KMS-11 (cell line): ENCODE results near the gene MT1G.

Source experiments
- H2AFZ ChIP-seq: fragments of 200-600 bp; sonication (generic); 2 replicates; pipeline ENCODE4 v1.6.1; 2016; ENCODE audit warnings: antibody characterized with exemption, mixed run types, low read depth
- H3K27ac ChIP-seq: fragments of 200-600 bp; sonication (generic); 2 replicates; pipeline ENCODE4 v1.6.1; 2016; ENCODE audit warnings: mild to moderate bottlenecking, mixed run types
- H3K27me3 ChIP-seq: fragments of 200-600 bp; sonication (generic); 2 replicates; pipeline ENCODE4 v1.6.1; 2017; ENCODE audit warnings: mild to moderate bottlenecking, low read depth, mixed run types, moderate library complexity; ENCODE audit not compliant: insufficient read depth
- H3K36me3 ChIP-seq: fragments of 200-600 bp; sonication (generic); 2 replicates; pipeline ENCODE4 v1.6.1; 2017; ENCODE audit warnings: mild to moderate bottlenecking, mixed run types; ENCODE audit not compliant: insufficient read depth
- H3K4me1 ChIP-seq: fragments of 200-600 bp; sonication (generic); 2 replicates; pipeline ENCODE4 v1.6.1; 2016; ENCODE audit warnings: mild to moderate bottlenecking, low read depth, mixed run types; ENCODE audit not compliant: poor library complexity, severe bottlenecking
- H3K4me2 ChIP-seq: fragments of 200-600 bp; sonication (generic); 2 replicates; pipeline ENCODE4 v1.7.0; 2016; ENCODE audit warnings: mild to moderate bottlenecking, mixed run types
- H3K4me3 ChIP-seq: fragments of 200-600 bp; sonication (generic); IDR thresholded peaks from 2 replicates; pipeline ENCODE4 v1.6.1; 2017; ENCODE audit warnings: low read depth, low read length, mixed read lengths; ENCODE audit not compliant: insufficient read depth
- H3K79me2 ChIP-seq: fragments of 200-600 bp; sonication (generic); 2 replicates; pipeline ENCODE4 v1.6.1; 2016; ENCODE audit warnings: low read depth, mixed run types; ENCODE audit not compliant: insufficient read depth
- H3K9ac ChIP-seq: fragments of 200-600 bp; sonication (generic); 2 replicates; pipeline ENCODE4 v1.6.1; 2016; ENCODE audit warnings: mild to moderate bottlenecking, mixed run types
- H4K20me1 ChIP-seq: fragments of 200-600 bp; sonication (generic); 2 replicates; pipeline ENCODE4 v1.6.1; 2016; ENCODE audit warnings: mild to moderate bottlenecking, mixed run types; ENCODE audit not compliant: insufficient read depth
- CTCF ChIP-seq: fragments of 200-600 bp; sonication (generic); conservative IDR thresholded peaks from 2 replicates; pipeline ENCODE4 v1.6.1; 2017; ENCODE audit warnings: low read depth, mild to moderate bottlenecking, antibody characterized with exemption, low read length, moderate library complexity, mixed read lengths

MT1G gene

GRCh38 chr16:56711862-56712261 lies 44.0 kb upstream of the MT1G start:
- H3K4me1 ChIP-seq: no peaks in the 10 kb centered on the region
- no peak overlapping the region for H3K4me2 ChIP-seq
- no peak overlapping the region for H3K27ac ChIP-seq
- H3K27me3 ChIP-seq: no peaks in the 10 kb centered on the region
- no peaks in the 10 kb centered on the region for H4K20me1 ChIP-seq
- H2AFZ ChIP-seq: no peak overlapping the region
- no peaks in the 10 kb centered on the region for H3K79me2 ChIP-seq
- no peak overlapping the region for H3K9ac ChIP-seq
- no peaks in the 10 kb centered on the region for H3K36me3 ChIP-seq
- TF ChIP-seq CTCF: no peak
- no peak overlapping the region for H3K4me3 ChIP-seq

- Histone ChIP-seq H3K4me2 (no peak overlapping the region), H3K9ac (no peak overlapping the region)
These were observed 42.4 kb upstream of the MT1G start for GRCh38 chr16:56710181-56710737.

GRCh38 chr16:56709443-56710040 lies 41.7 kb upstream of the MT1G start:
- Histone ChIP-seq H3K9ac (no peak overlapping the region), H3K27me3 (no peaks in the 10 kb centered on the region), H3K79me2 (no peaks in the 10 kb centered on the region), H3K4me2 (no peak overlapping the region), H3K36me3 (no peaks in the 10 kb centered on the region), H3K4me3 (no peak overlapping the region), H4K20me1 (no peaks in the 10 kb centered on the region), H3K27ac (no peak overlapping the region), H2AFZ (no peak overlapping the region), H3K4me1 (no peaks in the 10 kb centered on the region)
- TF ChIP-seq CTCF: no peak

More at GRCh38 chr16:56710181-56710737, 42.4 kb upstream of the MT1G start:
- Histone ChIP-seq H3K4me3 (no peak overlapping the region), H3K4me1 (no peaks in the 10 kb centered on the region), H3K79me2 (no peaks in the 10 kb centered on the region), H4K20me1 (no peaks in the 10 kb centered on the region), H3K27me3 (no peaks in the 10 kb centered on the region), H3K36me3 (no peaks in the 10 kb centered on the region), H2AFZ (no peak overlapping the region), H3K27ac (no peak overlapping the region)
- TF ChIP-seq CTCF: no peak

- H3K9ac ChIP-seq: no peak overlapping the region
- no peaks in the 10 kb centered on the region for H3K79me2 ChIP-seq
- no peaks in the 10 kb centered on the region for H3K27me3 ChIP-seq
- no peak overlapping the region for H3K27ac ChIP-seq
- TF ChIP-seq CTCF: no peak
- H2AFZ ChIP-seq: no peak overlapping the region
- no peak overlapping the region for H3K4me2 ChIP-seq
- no peaks in the 10 kb centered on the region for H3K4me1 ChIP-seq
- H3K36me3 ChIP-seq: no peaks in the 10 kb centered on the region
- H3K4me3 ChIP-seq: no peak overlapping the region
- H4K20me1 ChIP-seq: no peaks in the 10 kb centered on the region
These were observed 40.9 kb upstream of the MT1G start for GRCh38 chr16:56708525-56709442.
